Measurements from ENCODE around the gene ARRDC2. TPM values are rescaled to one million over a fixed set of nuclear protein-coding genes. Genes with fewer than 3 reads are reported as not detected.

Gene ARRDC2
- total RNA-seq (ENCODE audit: low replicate concordance): 4.7 and 14.4 TPM in 2 replicates

GRCh38 chr19:18007917-18008673 lies at the start of gene ARRDC2:
TSS of gene ARRDC2 (plus strand) at chr19:18008170. CDS start at chr19:18008311, 141 bp downstream.
- Histone ChIP-seq H3K79me2 (ENCODE audit: low read depth) (no peaks in the 10 kb centered on the region), H3K4me2 (peak within 1 kb of the TSS; percentile 86), H3K9ac (no peak within 1 kb of the TSS), H3K36me3 (no peaks in the 10 kb centered on the region), H3K27ac (no peak within 1 kb of the TSS), H2AFZ (replicated peaks) (peak within 1 kb of the TSS; percentile 81), H4K20me1 (ENCODE audit: low read depth) (no peaks in the 10 kb centered on the region), H3K27me3 (peaks cover 12% of the 10 kb centered on the region), H3K4me1 (peaks cover under 1% of the 10 kb centered on the region), H3K4me3 (peak within 1 kb of the TSS; percentile 51), H3F3A (ENCODE audit: low read depth) (peaks cover 10% of the 10 kb centered on the region), H3K9me3 (ENCODE audit: low read depth) (no peaks in the 10 kb centered on the region)
- peaks cover 14% of the 10 kb centered on the region for H3K4me1 Mint-ChIP-seq
- peak within 1 kb of the TSS; percentile 93 for H3K4me3 Mint-ChIP-seq
- no peaks in the 10 kb centered on the region for H3K36me3 Mint-ChIP-seq
- peaks cover 15% of the 10 kb centered on the region for H3K27me3 Mint-ChIP-seq (ENCODE audit: insufficient read depth, low read depth)
- H3K27ac Mint-ChIP-seq: peak within 1 kb of the TSS; percentile 79
- H3K9me3 Mint-ChIP-seq: peaks cover 2% of the 10 kb centered on the region
- peak; percentile 98 for DNase-seq (ENCODE audit: low spot score)
- TF ChIP-seq EZH2phosphoT487 (IDR thresholded peaks at IDR 0.05): no peak

GRCh38 chr19:17963936-17964691 lies 43.9 kb upstream of the ARRDC2 start:
- DNase-seq (ENCODE audit: low spot score): no peak

GRCh38 chr19:17965370-17966128 lies 42.4 kb upstream of the ARRDC2 start:
- Mint-ChIP-seq H3K27me3 (ENCODE audit: insufficient read depth, low read depth) (peaks cover 20% of the 10 kb centered on the region), H3K27ac (no peak overlapping the region)
- peak; percentile 36 for DNase-seq (ENCODE audit: low spot score)

More at GRCh38 chr19:17963936-17964691, 43.9 kb upstream of the ARRDC2 start:
- H3K27ac Mint-ChIP-seq: no peak overlapping the region
- H3K4me3 Mint-ChIP-seq: no peak overlapping the region
- peaks cover 20% of the 10 kb centered on the region for H3K27me3 Mint-ChIP-seq (ENCODE audit: insufficient read depth, low read depth)
- H3K9me3 Mint-ChIP-seq: no peaks in the 10 kb centered on the region
- no peak overlapping the region for H3K4me2 ChIP-seq
- peaks cover 4% of the 10 kb centered on the region for H3F3A ChIP-seq (ENCODE audit: low read depth)
- H3K79me2 ChIP-seq (ENCODE audit: low read depth): no peaks in the 10 kb centered on the region
- H3K4me3 ChIP-seq: no peak overlapping the region
- H3K4me1 Mint-ChIP-seq: peaks cover 11% of the 10 kb centered on the region
- peaks cover 2% of the 10 kb centered on the region for H3K36me3 Mint-ChIP-seq
- H2AFZ ChIP-seq (replicated peaks): no peak overlapping the region
- peaks cover 5% of the 10 kb centered on the region for H3K4me1 ChIP-seq
- H3K9me3 ChIP-seq (ENCODE audit: low read depth): no peaks in the 10 kb centered on the region
- peaks cover 34% of the 10 kb centered on the region for H3K27me3 ChIP-seq
- H4K20me1 ChIP-seq (ENCODE audit: low read depth): no peaks in the 10 kb centered on the region
- H3K9ac ChIP-seq: no peak overlapping the region
- no peak overlapping the region for H3K27ac ChIP-seq
- TF ChIP-seq EZH2phosphoT487 (IDR thresholded peaks at IDR 0.05) (no peak), CTCF (IDR thresholded peaks at IDR 0.05) (no peak), EZH2 (IDR thresholded peaks at IDR 0.05) (no peak)
- no peaks in the 10 kb centered on the region for H3K36me3 ChIP-seq

More at GRCh38 chr19:17965370-17966128, 42.4 kb upstream of the ARRDC2 start:
- peaks cover 4% of the 10 kb centered on the region for H3F3A ChIP-seq (ENCODE audit: low read depth)
- H4K20me1 ChIP-seq (ENCODE audit: low read depth): no peaks in the 10 kb centered on the region
- no peaks in the 10 kb centered on the region for H3K36me3 ChIP-seq
- Mint-ChIP-seq H3K4me3 (peak overlapping the region; percentile 80), H3K9me3 (no peaks in the 10 kb centered on the region), H3K4me1 (peaks cover 11% of the 10 kb centered on the region), H3K36me3 (peaks cover 2% of the 10 kb centered on the region)
- H3K4me1 ChIP-seq: peaks cover 5% of the 10 kb centered on the region
- H3K9me3 ChIP-seq (ENCODE audit: low read depth): no peaks in the 10 kb centered on the region
- no peak overlapping the region for H3K27ac ChIP-seq
- peaks cover 34% of the 10 kb centered on the region for H3K27me3 ChIP-seq
- H3K79me2 ChIP-seq (ENCODE audit: low read depth): no peaks in the 10 kb centered on the region
- TF ChIP-seq EZH2phosphoT487 (IDR thresholded peaks at IDR 0.05) (no peak), CTCF (IDR thresholded peaks at IDR 0.05) (no peak)
- H2AFZ ChIP-seq (replicated peaks): no peak overlapping the region
- H3K9ac ChIP-seq: no peak overlapping the region
- H3K4me3 ChIP-seq: no peak overlapping the region
- H3K4me2 ChIP-seq: no peak overlapping the region
